HG03108 (cell line): Measurements from ENCODE around the gene SIRPA.

ENCODE experiments used
- ATAC-seq: cut with Tn5 transposase; IDR thresholded peaks from one replicate; pipeline ENCODE4 v1.9.1; 2021; ENCODE audit warnings: moderate library complexity; ENCODE audit not compliant: unreplicated experiment

The SIRPA gene

DNA sequence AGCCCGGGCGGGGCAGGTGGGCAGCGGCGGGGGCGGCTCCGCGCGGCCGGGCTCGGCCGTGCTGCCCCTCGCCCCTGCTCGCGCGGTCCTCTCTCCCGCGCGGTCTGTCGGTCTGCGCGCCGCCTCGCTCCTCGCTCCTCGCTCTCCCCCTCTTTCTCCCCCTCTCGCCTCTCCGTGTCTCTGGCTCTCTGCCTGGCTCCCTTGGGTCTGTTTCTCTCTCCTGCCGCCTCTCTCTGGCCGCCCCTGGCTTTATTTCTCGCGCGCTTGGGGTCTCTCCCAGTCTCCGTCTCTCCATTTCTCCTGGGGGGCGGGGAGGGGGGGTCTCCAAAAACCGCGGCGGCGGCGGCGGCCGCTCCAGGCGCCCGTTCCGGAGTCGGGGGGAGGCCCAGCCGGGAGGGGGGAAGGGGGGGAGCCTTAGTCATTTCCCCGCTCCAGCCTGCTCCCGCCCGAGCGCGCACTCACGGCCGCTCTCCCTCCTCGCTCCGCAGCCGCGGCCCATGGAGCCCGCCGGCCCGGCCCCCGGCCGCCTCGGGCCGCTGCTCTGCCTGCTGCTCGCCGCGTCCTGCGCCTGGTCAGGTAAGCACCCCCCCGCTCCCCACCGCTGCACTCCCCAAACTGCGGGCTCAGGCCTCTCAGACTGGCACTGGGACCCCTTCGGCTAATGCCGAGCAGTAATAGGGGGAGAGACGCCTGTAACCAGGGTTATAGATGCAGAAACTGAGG is at the start of gene SIRPA:
TSS of gene SIRPA (plus strand) at position 457 of the 723 bp plus-strand sequence. CDS start at position 498, 41 bp downstream.
- ATAC-seq: no peak

DNA sequence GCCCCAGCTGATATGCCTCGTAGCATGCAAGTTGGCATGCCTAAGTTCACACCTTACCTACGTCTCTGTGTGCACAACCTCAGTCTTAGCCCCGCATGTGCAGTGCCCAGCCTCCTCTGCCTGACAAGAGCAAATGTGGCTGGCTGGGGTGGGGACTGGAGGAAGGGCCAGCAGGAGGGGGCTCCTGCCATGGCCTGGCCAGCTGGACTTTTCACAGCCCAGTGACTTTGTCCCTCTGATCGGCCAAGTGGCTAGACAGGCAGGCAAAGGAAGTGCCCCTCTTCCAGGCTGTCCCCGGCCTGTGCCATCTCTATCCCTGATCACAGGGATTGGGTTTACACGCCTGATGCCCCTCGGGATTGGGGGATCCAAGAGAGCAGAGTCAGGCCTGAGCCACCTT is 49.5 kb upstream of the SIRPA start:
- ATAC-seq: no peak

DNA sequence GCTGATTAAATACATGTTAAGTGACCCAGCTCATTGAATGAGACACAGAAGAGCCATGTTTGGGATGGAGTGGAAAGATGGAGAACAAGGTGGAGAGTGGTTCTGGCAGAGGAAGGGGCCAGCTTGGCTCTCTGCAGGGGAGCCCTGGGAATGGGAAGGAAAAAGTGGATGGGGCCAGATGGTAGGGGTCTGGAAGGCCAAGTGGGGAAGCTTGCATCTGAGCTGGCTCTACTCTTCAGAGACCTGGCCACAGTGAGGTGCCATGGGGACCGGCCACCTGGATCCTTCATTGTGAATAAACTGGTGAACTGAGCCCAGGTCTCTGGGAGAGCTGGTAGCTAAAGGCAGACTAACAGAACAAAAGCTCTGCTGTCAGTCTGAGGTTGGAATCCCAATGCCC is 48.9 kb upstream of the SIRPA start:
- ATAC-seq: no peak

GRCh38 chr20:1846876-1847275 is 48.3 kb upstream of the SIRPA start:
- no peak for ATAC-seq

DNA sequence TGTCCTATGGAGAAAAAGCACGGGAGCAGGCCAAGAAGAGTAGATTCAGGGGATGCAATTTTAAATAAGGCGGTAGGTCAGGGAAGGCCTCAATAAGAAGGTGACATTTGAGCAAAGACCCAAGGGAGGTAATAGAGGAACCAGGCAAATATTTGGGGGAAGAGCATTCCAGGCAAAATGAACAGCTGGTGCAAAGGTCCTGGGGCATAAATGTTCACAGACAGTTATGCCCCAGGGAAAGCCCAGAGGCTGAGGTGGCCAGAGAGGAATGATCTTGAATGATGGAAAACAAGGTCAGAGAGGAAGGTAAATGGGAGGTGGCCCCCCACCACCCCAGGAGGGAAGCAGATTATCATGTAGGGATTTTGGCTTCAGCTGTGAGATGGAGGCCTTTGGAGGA is 47.4 kb upstream of the SIRPA start:
- no peak for ATAC-seq

DNA sequence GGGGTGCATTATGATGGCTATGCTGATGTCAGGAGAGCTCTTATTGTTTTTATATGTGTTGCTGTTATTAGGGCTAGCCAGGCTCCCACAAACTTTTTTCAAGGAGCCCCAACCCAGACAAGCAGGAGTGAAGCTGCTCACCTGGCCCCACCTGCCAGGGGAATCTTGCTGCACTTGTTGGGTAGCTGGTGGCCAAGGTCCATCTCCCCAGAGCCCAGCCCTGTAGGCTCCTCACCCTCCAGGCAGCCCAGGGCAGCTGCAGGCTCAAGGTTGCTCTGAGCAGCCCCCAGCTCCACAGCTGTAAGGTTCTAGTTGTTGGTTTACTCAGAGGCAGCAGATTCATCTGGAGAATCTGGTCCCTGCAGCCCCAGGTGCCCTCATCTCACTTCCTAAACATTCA is 46.8 kb upstream of the SIRPA start:
- no peak for ATAC-seq

DNA sequence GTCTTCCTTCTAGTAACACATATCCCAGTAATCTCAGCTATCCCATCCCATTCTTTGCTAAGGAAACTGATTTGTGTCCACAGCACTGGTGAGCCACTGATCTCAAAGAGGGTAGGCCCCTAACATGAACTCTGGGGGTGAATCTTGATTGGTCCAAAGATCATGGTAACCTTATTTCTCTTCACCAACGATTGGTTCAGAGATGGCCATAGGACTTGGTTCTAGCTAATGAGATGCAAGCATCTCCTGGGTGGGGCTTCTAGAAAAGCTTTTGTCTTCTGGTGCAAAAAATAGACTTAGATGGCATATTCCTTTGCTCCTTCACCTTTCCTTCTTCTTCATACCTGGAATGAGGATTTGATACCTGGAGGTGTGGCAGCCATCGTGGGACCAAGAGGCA is 43.8 kb upstream of the SIRPA start:
- ATAC-seq: no peak

DNA sequence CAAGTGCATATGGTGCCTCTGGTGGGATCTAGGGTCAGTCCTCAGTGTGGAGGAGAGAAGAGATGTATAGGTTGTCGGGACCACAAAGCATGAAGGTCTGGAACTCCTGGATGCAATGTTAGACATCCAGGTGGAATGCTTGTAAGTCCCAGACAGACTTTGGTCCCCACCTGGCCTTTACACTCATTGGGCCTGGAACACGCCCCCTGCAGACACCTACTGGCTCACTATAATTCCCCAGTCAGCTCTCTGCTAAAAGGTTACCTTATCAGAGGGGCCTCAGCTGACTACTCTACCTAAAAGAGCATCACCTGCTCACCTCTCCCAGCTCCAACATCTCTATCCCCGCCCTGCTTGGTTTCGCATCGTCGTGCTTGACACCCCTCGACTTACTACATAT is 41.7 kb upstream of the SIRPA start:
- no peak for ATAC-seq

DNA sequence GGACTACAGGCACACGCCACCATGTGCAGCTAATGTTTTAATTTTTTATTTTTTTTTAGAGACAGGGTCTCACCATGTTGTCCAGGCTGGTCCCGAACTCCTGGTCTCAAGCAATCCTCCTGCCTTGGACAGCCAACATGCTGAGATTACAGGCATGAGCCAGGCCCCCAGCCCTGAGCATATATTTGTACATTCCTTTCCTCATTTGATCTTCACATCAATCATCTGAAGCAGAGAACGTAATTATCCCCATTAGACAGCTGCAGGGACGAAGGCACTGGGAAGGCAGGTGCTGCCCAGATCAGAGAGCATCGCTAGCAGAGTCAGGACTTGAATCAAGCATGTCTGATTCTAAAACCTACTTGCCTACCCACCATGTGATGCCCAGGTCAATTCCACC is 41.0 kb upstream of the SIRPA start:
- no peak for ATAC-seq

DNA sequence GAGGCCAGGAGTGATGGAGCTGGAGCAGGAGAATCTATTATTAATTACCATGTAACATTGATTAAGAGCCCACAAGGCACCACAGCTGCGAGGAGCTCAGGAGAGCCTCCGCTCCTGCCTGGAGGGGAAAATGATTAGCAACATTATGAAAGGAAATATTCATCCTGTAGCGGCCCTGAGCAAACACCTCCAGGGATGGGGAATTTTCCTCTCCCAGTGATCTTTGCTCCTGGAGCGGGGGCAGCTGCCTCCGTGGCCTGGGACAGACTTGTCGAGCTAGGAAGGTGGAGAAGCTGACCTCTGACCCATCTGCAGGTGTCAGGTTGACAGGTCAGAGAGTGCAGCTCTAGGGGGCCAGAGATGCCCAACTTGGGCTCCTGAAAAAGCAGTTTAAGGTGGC is 40.1 kb upstream of the SIRPA start:
- ATAC-seq: no peak

GRCh38 chr20:1855690-1856089 is 39.5 kb upstream of the SIRPA start:
- ATAC-seq: no peak

DNA sequence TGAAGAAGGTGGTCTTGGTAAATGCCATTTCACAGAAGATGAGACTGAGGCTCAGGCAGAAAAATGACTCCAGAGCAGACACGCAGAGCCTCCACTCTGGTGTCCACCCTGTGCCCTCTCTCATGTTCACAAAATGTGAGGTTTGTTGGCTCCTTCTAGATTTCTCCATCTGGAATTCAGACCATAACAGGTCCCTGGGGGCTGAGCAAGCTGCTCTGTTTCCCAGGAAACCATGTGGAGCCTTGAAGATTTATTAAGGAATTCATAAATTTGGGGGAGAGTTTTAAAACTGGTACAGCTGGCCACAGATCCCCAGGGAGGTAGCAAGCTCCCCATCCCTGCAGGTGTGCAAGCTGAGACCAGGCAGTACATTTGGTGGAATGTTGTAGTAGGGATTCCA is 38.8 kb upstream of the SIRPA start:
- no peak for ATAC-seq

DNA sequence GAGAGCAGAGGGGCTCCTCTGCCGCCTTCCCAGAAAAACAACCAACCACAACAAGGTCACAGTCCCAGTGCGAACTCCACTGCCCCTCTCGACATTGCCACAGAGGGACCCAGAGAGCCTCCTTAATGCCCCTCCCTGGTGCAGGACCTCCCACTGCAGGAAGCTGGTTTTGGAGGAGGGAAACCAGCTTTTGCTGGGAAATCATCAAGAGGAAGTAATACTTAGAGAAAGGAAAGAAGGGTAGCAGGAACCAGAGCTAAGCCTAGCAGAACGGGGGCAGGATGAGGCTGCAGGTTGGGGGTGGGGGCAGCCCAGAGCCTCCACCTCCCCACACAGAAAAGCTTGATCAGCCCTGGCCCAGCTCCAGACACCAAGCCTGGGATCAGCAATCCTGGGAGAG is 37.7 kb upstream of the SIRPA start:
- no peak for ATAC-seq

DNA sequence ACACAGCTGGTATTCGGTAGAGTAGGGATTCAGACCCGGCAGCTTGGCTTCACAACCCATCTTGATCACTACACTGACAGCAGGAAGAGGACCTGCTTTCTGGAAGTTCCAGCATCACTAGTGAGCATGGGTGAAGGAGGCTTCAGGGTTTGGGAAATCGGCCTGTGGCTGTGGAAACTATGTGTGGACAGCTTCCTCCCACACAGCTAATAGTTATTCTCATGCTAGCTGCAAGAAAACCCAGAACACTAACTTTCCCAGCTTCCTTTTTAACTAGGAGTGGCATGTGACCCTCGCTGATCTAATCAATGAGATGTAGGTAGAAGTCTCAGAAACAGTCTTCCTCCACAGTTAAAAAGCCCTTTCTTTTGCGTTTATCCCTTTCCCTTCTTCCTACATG is 36.3 kb upstream of the SIRPA start:
- ATAC-seq: no peak

- no peak for ATAC-seq
Measured at GRCh38 chr20:1860446-1860845, 34.8 kb upstream of the SIRPA start.

GRCh38 chr20:1861347-1861976 is 33.7 kb upstream of the SIRPA start:
- no peak for ATAC-seq

DNA sequence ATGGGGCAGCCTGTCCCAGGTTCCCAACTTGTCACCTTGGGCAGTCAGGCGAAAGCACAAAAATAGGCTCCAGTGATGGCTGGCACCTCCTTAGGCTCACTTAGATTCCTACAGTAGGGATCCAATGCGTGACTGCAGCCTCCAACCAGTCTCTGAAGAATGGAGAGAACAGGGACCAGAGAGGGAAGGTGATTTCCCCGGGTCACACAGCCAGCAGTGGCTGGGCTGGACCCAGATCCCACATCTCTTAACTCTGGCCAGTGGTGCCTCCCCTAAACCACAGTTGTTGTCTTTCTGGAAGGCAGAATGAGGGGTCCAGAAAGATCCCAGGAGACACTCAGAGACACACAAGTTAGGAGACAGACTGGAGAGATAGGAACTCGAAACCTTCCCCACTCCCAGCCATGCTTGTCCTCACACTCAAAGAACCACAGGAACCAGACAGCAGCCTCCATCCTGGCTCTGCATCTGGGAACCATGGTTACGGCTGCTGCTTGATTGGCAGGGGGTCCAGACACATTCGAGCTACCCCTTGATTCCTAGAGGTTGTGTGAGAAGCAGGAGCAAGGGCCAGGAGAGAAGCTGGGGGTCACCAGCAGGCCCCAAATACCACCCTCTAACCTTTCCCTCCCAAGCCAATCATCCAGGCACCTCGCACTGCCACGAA is 33.1 kb upstream of the SIRPA start:
- no peak for ATAC-seq

DNA sequence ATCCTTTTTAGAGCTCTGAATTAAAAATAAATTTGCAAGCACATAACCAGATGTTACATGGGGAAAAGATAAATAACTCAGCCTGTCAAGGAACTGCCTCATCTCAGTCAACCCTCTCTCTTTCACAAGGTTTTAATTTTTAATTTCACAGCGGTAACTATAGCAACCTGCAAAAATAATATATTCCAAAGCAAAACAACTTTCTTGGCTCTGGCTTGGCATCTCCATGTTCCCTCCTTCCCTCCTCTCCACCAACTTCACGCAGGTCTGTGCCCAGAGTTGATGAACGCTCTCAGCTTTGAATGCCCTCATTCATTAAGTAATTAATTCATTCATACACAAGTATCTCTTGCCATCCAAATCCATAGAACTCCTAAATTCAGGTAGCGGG is 32.5 kb upstream of the SIRPA start:
- no peak for ATAC-seq

DNA sequence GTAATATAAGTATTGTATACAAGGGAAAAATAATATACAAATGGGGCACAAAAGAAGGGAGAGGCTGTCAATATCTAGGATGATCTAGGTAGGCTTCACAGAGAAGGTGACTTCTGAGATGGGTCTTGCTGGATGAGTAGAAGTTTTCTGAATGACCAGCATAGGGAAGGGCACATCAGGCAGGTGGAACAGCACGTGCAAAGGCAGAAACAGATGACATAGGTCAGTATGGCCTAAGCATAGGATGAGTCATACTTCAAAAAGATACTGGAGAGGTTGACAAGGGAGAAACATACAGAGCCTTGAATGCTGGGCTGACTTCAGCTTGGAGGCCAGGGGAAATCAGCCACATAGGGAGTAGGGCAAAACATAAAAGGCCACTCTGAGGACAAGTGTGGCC is 31.9 kb upstream of the SIRPA start:
- ATAC-seq: no peak

DNA sequence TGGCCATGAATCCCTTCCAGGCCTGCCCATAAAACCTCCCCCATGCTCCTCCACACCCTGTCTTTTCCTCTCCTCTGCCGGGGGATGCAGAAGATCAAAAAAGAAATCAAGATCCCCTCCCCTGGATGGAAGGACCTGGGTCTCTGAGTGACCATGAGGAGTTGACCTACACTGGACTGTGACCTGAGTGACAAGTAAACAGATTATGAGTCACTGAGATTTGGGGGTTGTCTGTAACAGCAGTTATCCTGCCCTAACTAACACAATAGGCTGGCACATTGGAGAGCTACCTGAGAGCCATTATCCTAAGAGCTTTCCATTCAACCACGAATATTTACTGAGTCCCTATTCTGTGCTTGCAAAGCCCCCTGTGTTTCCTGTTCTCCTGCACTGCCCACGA is 28.4 kb upstream of the SIRPA start:
- no peak for ATAC-seq

- no peak for ATAC-seq
Measured at GRCh38 chr20:1867495-1868260, 27.5 kb upstream of the SIRPA start.

GRCh38 chr20:1868856-1869255 is 26.4 kb upstream of the SIRPA start:
- no peak for ATAC-seq
